Left lung (tissue), 10 donors: ENCODE data around the gene AUTS2. TPM values are rescaled to one million over a fixed set of nuclear protein-coding genes. Genes with fewer than 3 reads are reported as not detected.

Experiments
- ATAC-seq: fragments of 200-7000 bp; cut with Tn5 transposase; one replicate; pipeline ENCODE4 v1.9.1; 2020; ENCODE audit warnings: moderate library complexity
- DNase-seq, 4 donors: peaks; one replicate each; pipeline ENCODE4 v3.0.0-alpha.2; 2013 to 2020
- H3K27ac ChIP-seq, 2 donors: fragments of 200-600 bp; sonication (generic) in 1 of 2; one replicate each; pipeline versions ENCODE4 v1.5.0 to v1.8.0; 2020 to 2021
- H3K27me3 ChIP-seq, 2 donors: fragments of 200-600 bp; sonication (generic) in 1 of 2; one replicate each; pipeline versions ENCODE4 v1.5.0 to v1.8.0; 2020 to 2021
- H3K36me3 ChIP-seq, 2 donors: fragments of 200-600 bp; sonication (generic) in 1 of 2; one replicate each; pipeline versions ENCODE4 v1.5.0 to v1.8.0; 2020 to 2021
- H3K4me1 ChIP-seq, 2 donors: fragments of 200-600 bp; one replicate each; pipeline ENCODE4 v1.8.0; 2021
- H3K4me3 ChIP-seq, 2 donors: fragments of 200-600 bp; sonication (generic) in 1 of 2; one replicate each; pipeline versions ENCODE4 v1.5.0 to v1.8.0; 2020 to 2021; ENCODE audit warnings: mild to moderate bottlenecking in 1 of 2
- H3K9me3 ChIP-seq, 2 donors: fragments of 200-600 bp; sonication (generic) in 1 of 2; one replicate each; pipeline versions ENCODE4 v1.5.0 to v1.8.0; 2020 to 2021
- CTCF ChIP-seq, 2 donors: fragments of 200-600 bp; sonication (generic) in 1 of 2; IDR thresholded peaks; one replicate each; pipeline versions ENCODE4 v1.5.0 to v1.8.0; 2021; ENCODE audit warnings: antibody characterized with exemption in 2 of 2
- intact Hi-C, 2 donors: fragments of 100-400 bp; cut with DNase I; formaldehyde crosslinking; loops; one replicate each; pipeline versions ENCODE4 v1.11.2 to v1.14.2; 2022
- polyA plus RNA-seq, 6 donors: library from polyadenylated mRNA; unstranded; fragments of 120-200 nt; gene quantifications; one replicate each; pipeline ENCODE4 v1.2.1, GENCODE V29; 2013; ENCODE audit not compliant: insufficient read length in 6 of 6
- total RNA-seq, 2 donors: library from RNA; stranded (reverse); fragmentation: NEBNext Ultra II Directional; extraction: Animal tissue kit (Norgen Biotek cat#: 25700); gene quantifications; one replicate each; pipeline ENCODE4 v1.2.1, GENCODE V29; 2021
- donor health status: DM: no; HTN: yes; CAD: no.
- donor health status: DM: no; HTN: no; CAD: no.

AUTS2 gene
- total and polyA plus RNA-seq, 8 donors: 40.4 to 119 (median 103) TPM

GRCh38 chr7:70156057-70156456 lies 557.8 kb downstream of the AUTS2 start:
- no peak for DNase-seq
- Histone ChIP-seq H3K4me1 (no peaks in the 10 kb centered on the region), H3K9me3 (peaks cover 0 to 12% of the 10 kb centered on the region in 2 donors), H3K27ac (no peak overlapping the region), H3K4me3 (no peak overlapping the region), H3K27me3 (no peaks in the 10 kb centered on the region), H3K36me3 (no peaks in the 10 kb centered on the region)
- intact Hi-C loops: no loop called here
- no peak for TF ChIP-seq CTCF (IDR thresholded peaks at IDR 0.05)
- ATAC-seq: no peak

GRCh38 chr7:70159121-70159520 lies 560.8 kb downstream of the AUTS2 start:
- no peaks in the 10 kb centered on the region for H3K36me3 ChIP-seq
- no peaks in the 10 kb centered on the region for H3K4me1 ChIP-seq
- ATAC-seq: no peak
- no peak overlapping the region for H3K4me3 ChIP-seq
- no peaks in the 10 kb centered on the region for H3K27me3 ChIP-seq
- no peak overlapping the region for H3K27ac ChIP-seq
- no peaks in the 10 kb centered on the region for H3K9me3 ChIP-seq
- no peak for TF ChIP-seq CTCF (IDR thresholded peaks at IDR 0.05)
- intact Hi-C loops: no loop called here
- DNase-seq: no peak

DNA sequence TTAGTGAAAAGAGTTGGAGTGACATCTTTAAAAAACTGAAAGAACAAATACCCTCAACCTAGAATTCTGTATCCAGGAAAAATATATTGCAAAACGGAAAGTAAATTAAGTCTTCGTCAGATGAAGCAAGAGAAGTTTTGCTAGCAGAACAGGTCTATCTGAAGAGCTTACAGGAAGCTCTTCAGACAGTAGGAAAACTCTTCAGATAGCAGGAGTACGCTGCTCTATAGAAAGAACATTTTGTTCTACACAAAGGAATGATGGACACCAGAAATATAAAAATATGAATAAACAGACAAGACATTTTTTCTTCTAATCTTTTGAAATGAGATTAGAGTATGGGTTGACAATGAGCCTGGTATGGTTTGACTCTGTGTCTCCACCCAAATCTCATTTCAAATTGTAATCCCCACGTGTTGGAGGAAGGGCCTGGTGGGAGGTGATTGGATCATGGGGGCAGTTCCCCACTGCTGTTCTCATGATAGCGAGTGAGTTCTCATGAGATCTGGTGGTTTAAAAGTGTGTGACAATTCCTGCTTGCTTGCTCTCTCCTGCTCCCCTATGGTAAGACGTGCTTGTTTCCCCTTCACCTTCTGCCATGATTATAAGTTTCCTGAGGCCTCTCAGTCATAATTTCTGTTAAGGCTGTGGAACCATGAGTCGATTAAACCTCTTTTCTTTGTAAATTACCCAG lies 567.3 kb downstream of the AUTS2 start:
- Histone ChIP-seq H3K4me3 (no peak overlapping the region), H3K36me3 (no peaks in the 10 kb centered on the region), H3K4me1 (no peaks in the 10 kb centered on the region), H3K27ac (peak overlapping the region; percentile 58 to 60), H3K27me3 (no peaks in the 10 kb centered on the region), H3K9me3 (peaks cover 0 to 20% of the 10 kb centered on the region in 2 donors)
- intact Hi-C loops: no loop called here
- peak; percentile 72 for ATAC-seq
- no peak for TF ChIP-seq CTCF (IDR thresholded peaks at IDR 0.05)
- DNase-seq: peak in 1 of 4 donors; percentile 45

- Histone ChIP-seq H3K27ac (no peak overlapping the region), H3K36me3 (no peaks in the 10 kb centered on the region), H3K4me3 (no peak overlapping the region), H3K9me3 (peaks cover 0 to 16% of the 10 kb centered on the region in 2 donors), H3K27me3 (no peaks in the 10 kb centered on the region), H3K4me1 (no peaks in the 10 kb centered on the region)
- ATAC-seq: no peak
- DNase-seq: no peak
- intact Hi-C loops: no loop called here
- TF ChIP-seq CTCF (IDR thresholded peaks at IDR 0.05): no peak
Observed at GRCh38 chr7:70171369-70171920, 573.2 kb downstream of the AUTS2 start.

GRCh38 chr7:70177166-70177565 lies 578.9 kb downstream of the AUTS2 start:
- no peak for DNase-seq
- no peak for TF ChIP-seq CTCF (IDR thresholded peaks at IDR 0.05)
- H3K9me3 ChIP-seq: no peaks in the 10 kb centered on the region
- H3K27me3 ChIP-seq: no peaks in the 10 kb centered on the region
- intact Hi-C loops: no loop called here
- no peak overlapping the region for H3K27ac ChIP-seq
- no peak overlapping the region for H3K4me3 ChIP-seq
- no peak for ATAC-seq
- H3K36me3 ChIP-seq: no peaks in the 10 kb centered on the region
- peaks cover 0 to 5% of the 10 kb centered on the region in 2 donors for H3K4me1 ChIP-seq
